ENCODE results near the gene SLC10A7.

DNA sequence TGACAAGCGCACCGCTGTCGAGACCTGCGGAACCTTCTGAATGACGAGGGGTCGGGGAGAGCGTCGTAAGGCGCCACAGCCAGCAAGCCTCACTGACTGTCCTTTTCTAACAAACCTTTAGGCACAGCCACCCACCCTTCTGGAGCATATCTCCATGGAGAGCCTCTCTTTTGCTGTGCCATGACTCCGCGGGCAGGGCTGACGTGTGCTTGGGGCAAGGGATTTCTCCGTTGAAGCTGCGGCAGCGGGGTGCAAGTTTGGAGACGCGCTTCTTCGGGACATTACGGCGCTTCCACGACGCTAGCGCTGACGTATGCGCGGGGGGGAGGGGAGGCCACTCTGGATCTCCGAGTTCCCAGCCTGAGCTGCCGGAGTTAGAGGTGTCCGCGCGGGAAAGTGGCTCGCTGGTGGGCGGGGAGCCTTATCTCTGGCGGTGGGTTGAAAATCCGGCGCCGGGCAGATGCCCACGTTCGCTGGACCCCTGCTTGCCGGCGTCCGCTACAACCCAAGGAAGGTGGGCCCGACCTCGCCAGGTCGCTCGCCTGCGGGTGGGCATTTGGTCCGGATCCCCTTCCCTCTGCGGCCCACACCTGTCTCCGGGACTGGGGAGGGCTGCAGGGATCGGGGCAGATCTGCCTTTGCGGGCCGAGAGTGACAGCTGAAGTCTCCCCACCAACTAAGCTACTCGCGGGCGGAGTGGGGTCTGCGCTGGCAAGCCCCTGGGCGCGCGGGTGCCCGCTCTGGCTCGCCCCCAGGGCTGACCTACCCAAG, 543 bp upstream of the SLC10A7 start:
- TF ChIP-seq MAFK (IDR thresholded peaks at IDR 0.05; ENCODE audit: low read depth, low read length): peak; percentile 41; the same call in 1 of the 2 replicates
- TF ChIP-seq CTCF (conservative IDR thresholded peaks at IDR 0.05; ENCODE audit: low read depth, low read length): no peak
- peak; percentile 19; the same call in 1 of the 2 replicates for TF ChIP-seq POLR2A (IDR thresholded peaks at IDR 0.05; ENCODE audit: low read depth, low read length)
- TF ChIP-seq ELK1 (IDR thresholded peaks at IDR 0.05; ENCODE audit: borderline replicate concordance, low read depth, low read length): no peak
